HL-60 (cell line): Measurements from ENCODE around the gene AKAP3.

Source experiments
- DNase-seq, 2 experiments: peaks; one replicate each; pipeline ENCODE4 v3.0.0-alpha.2; 2010 to 2020; ENCODE audit warnings: low read depth in 1 of 2, low spot score in 1 of 2
- H3K27ac ChIP-seq: fragments of 250-450 bp; sonication (Bioruptor Pico); replicated peaks from 2 replicates; pipeline ENCODE4 v1.5.1; 2020; ENCODE audit warnings: mild to moderate bottlenecking, moderate library complexity
- H3K27me3 ChIP-seq: fragments of 250-450 bp; sonication (Bioruptor Pico); 2 replicates; pipeline ENCODE4 v1.5.1; 2021; ENCODE audit warnings: mild to moderate bottlenecking, moderate library complexity; ENCODE audit not compliant: insufficient read depth, poor library complexity, severe bottlenecking
- H3K4me3 ChIP-seq: replicated peaks from 2 replicates; pipeline ENCODE4 v1.5.1; 2011; ENCODE audit warnings: mild to moderate bottlenecking, control low read depth, low read length; ENCODE audit not compliant: insufficient read depth
- GABPA ChIP-seq: IDR thresholded peaks from 2 replicates; pipeline ENCODE4 v1.6.1; 2012; ENCODE audit warnings: low read depth
- POLR2AphosphoS5 ChIP-seq: IDR thresholded peaks from 2 replicates; pipeline ENCODE4 v1.6.1; 2012; ENCODE audit warnings: low read depth
- SPI1 ChIP-seq: IDR thresholded peaks from 2 replicates; pipeline ENCODE4 v1.6.1; 2012; ENCODE audit warnings: low read depth, mild to moderate bottlenecking, borderline replicate concordance
- TF ChIP-seq, protein P1 (sequence below): IDR thresholded peaks from 2 replicates; pipeline ENCODE4 v1.6.1; 2012; ENCODE audit warnings: low read depth; ENCODE audit not compliant: insufficient replicate concordance
- TF ChIP-seq, protein P2 (sequence below): IDR thresholded peaks from one replicate; pipeline ENCODE4 v1.5.1; 2011; ENCODE audit warnings: low read length, control low read depth, inconsistent platforms; ENCODE audit not compliant: insufficient read depth

AKAP3 gene

DNA sequence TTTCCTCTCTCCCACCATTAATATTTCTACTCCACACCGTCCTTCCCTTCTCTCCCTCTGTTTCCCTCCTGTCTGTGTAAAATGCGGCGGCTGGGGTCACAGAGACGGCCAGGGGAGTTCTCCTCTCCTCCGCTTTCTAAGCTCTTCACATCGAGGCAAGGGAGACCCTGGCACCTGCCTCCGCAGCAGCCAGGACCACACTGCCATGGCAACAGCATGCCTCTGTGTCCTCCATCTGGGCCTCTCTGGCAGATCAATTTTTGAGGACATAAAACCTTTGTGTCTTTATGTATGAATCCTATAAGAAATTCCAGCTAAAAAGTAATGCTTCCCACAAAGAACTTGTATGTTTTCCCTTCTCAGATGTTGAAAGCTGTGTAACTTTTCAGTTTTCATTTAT is 45.4 kb downstream of the AKAP3 start:
- H3K27ac ChIP-seq, result no peak overlapping the region
- no peak overlapping the region for H3K4me3 ChIP-seq
- TF ChIP-seq, protein P1, sequence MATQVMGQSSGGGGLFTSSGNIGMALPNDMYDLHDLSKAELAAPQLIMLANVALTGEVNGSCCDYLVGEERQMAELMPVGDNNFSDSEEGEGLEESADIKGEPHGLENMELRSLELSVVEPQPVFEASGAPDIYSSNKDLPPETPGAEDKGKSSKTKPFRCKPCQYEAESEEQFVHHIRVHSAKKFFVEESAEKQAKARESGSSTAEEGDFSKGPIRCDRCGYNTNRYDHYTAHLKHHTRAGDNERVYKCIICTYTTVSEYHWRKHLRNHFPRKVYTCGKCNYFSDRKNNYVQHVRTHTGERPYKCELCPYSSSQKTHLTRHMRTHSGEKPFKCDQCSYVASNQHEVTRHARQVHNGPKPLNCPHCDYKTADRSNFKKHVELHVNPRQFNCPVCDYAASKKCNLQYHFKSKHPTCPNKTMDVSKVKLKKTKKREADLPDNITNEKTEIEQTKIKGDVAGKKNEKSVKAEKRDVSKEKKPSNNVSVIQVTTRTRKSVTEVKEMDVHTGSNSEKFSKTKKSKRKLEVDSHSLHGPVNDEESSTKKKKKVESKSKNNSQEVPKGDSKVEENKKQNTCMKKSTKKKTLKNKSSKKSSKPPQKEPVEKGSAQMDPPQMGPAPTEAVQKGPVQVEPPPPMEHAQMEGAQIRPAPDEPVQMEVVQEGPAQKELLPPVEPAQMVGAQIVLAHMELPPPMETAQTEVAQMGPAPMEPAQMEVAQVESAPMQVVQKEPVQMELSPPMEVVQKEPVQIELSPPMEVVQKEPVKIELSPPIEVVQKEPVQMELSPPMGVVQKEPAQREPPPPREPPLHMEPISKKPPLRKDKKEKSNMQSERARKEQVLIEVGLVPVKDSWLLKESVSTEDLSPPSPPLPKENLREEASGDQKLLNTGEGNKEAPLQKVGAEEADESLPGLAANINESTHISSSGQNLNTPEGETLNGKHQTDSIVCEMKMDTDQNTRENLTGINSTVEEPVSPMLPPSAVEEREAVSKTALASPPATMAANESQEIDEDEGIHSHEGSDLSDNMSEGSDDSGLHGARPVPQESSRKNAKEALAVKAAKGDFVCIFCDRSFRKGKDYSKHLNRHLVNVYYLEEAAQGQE, result no peak
- no peak for TF ChIP-seq SPI1
- TF ChIP-seq POLR2AphosphoS5, result no peak
- no peak for TF ChIP-seq GABPA
- TF ChIP-seq, protein P2, sequence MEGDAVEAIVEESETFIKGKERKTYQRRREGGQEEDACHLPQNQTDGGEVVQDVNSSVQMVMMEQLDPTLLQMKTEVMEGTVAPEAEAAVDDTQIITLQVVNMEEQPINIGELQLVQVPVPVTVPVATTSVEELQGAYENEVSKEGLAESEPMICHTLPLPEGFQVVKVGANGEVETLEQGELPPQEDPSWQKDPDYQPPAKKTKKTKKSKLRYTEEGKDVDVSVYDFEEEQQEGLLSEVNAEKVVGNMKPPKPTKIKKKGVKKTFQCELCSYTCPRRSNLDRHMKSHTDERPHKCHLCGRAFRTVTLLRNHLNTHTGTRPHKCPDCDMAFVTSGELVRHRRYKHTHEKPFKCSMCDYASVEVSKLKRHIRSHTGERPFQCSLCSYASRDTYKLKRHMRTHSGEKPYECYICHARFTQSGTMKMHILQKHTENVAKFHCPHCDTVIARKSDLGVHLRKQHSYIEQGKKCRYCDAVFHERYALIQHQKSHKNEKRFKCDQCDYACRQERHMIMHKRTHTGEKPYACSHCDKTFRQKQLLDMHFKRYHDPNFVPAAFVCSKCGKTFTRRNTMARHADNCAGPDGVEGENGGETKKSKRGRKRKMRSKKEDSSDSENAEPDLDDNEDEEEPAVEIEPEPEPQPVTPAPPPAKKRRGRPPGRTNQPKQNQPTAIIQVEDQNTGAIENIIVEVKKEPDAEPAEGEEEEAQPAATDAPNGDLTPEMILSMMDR, result no peak
- no peaks in the 10 kb centered on the region for H3K27me3 ChIP-seq
- no peak for DNase-seq

DNA sequence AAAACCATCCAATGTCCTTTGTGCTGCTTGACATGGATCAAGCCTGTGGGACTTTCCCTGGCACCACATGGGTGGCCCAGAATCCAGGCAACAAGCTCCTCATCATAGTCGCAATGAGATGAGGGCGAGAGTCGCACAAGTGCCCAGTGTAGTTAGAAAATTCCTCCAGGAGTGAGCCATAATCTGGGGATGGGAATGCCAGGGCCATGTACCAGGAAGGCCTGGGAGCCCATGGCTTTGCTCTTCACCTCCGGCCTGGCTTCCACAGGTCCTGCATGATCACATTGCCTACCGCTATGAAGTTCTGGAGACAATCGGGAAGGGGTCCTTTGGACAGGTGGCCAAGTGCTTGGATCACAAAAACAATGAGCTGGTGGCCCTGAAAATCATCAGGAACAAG is 53.0 kb downstream of the AKAP3 start:
- no peak for TF ChIP-seq GABPA
- TF ChIP-seq POLR2AphosphoS5, result no peak
- TF ChIP-seq, protein P1, result no peak
- TF ChIP-seq SPI1, result no peak
- TF ChIP-seq, protein P2, result no peak
- DNase-seq, result no peak
- Histone ChIP-seq H3K27ac (no peak overlapping the region), H3K4me3 (no peak overlapping the region), H3K27me3 (no peaks in the 10 kb centered on the region)

DNA sequence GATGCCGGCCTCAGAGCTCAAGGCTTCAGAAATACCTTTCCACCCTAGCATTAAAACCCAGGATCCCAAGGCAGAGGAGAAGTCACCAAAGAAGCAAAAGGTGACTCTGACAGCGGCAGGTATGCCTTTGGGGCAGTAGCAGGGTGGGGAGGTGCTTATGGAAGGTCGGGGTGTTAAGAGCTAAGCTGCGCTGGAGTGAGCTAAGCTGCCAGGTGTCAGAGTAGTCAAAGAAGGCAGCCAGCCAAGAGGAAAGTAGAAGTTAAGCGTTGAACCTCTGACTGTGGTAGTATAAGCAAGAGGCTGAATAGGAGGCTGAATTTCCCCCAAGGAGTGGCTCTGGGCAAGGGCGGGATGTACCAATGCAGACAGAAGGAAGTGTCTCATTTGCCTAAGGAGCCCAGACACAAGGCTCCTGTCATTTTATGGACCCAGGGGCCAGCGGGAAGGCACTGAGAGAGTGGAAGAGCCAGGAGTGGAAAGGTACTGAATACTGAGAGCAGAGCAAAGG is 57.6 kb downstream of the AKAP3 start:
- H3K27ac ChIP-seq, result no peak overlapping the region
- DNase-seq, result no peak

More for the DNA sequence above, 57.6 kb downstream of the AKAP3 start:
- no peak for TF ChIP-seq SPI1
- TF ChIP-seq, protein P1, result no peak
- TF ChIP-seq, protein P2, result no peak
- TF ChIP-seq GABPA, result no peak
- no peak for TF ChIP-seq POLR2AphosphoS5
- Histone ChIP-seq H3K4me3 (no peak overlapping the region), H3K27me3 (no peaks in the 10 kb centered on the region)
